K562 (cell line): ENCODE data around the gene PDE6C. TPM values are rescaled to one million over a fixed set of nuclear protein-coding genes. Genes with fewer than 3 reads are reported as not detected.
A peak's percentile ranks its signal among the peaks of the same experiment; 100 is the strongest.

Source experiments
- BCLAF1 ChIP-seq, 2 experiments: fragments of 450-650 bp in 1 of 2; IDR thresholded peaks; 2 replicates each; pipeline ENCODE4 v1.6.1; 2011 to 2017; ENCODE audit warnings: low read depth in 2 of 2, antibody characterized with exemption in 1 of 2, borderline replicate concordance in 1 of 2, low read length in 1 of 2, mild to moderate bottlenecking in 1 of 2, mixed read lengths in 1 of 2; ENCODE audit not compliant: control insufficient read depth in 1 of 2
- MBD1 ChIP-seq: fragments of 250-450 bp; sonication (Bioruptor Pico); IDR thresholded peaks from 2 replicates; pipeline ENCODE4 v1.8.0; 2022; ENCODE audit warnings: inconsistent platforms
- MCM2 ChIP-seq: fragments of 450-650 bp; IDR thresholded peaks from 2 replicates; pipeline ENCODE4 v1.6.1; 2017; ENCODE audit warnings: low read depth, mild to moderate bottlenecking
- MCM3 ChIP-seq: fragments of 450-650 bp; IDR thresholded peaks from 2 replicates; pipeline ENCODE4 v1.6.1; 2016
- NCOR1 ChIP-seq: fragments of 450-650 bp; IDR thresholded peaks from 2 replicates; pipeline ENCODE4 v1.6.1; 2016; ENCODE audit warnings: mild to moderate bottlenecking, moderate library complexity
- NFIX ChIP-seq: fragments of 250-450 bp; sonication (Bioruptor Pico); IDR thresholded peaks from 2 replicates; pipeline ENCODE4 v1.4.0; 2020; ENCODE audit warnings: low read depth, mild to moderate bottlenecking, moderate library complexity
- PPARD ChIP-seq: fragments of 250-450 bp; sonication (Bioruptor Pico); IDR thresholded peaks from 2 replicates; pipeline ENCODE4 v1.8.0; 2022; ENCODE audit warnings: inconsistent platforms, mild to moderate bottlenecking, moderate library complexity
- TAL1 ChIP-seq: fragments of 450-650 bp; IDR thresholded peaks from 2 replicates; pipeline ENCODE4 v1.6.1; 2016; ENCODE audit warnings: mild to moderate bottlenecking
- THRB ChIP-seq: fragments of 450-650 bp; formaldehyde crosslinking; conservative IDR thresholded peaks from 2 replicates; pipeline ENCODE4 v1.4.0; 2022; ENCODE audit warnings: mild to moderate bottlenecking, missing genetic modification characterization
- ZBTB33 ChIP-seq: sonication (generic); formaldehyde crosslinking; IDR thresholded peaks from 2 replicates; pipeline ENCODE4 v1.8.1; 2023; ENCODE audit warnings: mild to moderate bottlenecking, missing genetic modification reagents
- ZBTB7A ChIP-seq: IDR thresholded peaks from 2 replicates; pipeline ENCODE4 v1.6.1; 2011; ENCODE audit warnings: low read depth, mild to moderate bottlenecking, low read length, moderate library complexity, borderline replicate concordance; ENCODE audit not compliant: control insufficient read depth
- ZNF76 ChIP-seq: fragments of 250-450 bp; sonication (Bioruptor Pico); IDR thresholded peaks from 2 replicates; pipeline ENCODE4 v1.4.0; 2020; ENCODE audit warnings: mild to moderate bottlenecking, moderate library complexity, borderline replicate concordance
- polyA plus RNA-seq, 8 experiments: library from polyadenylated mRNA; depleted of rRNA in 4 of 8; stranded (reverse) in 5 of 8; unstranded in 3 of 8; fragments of >200 nt; fragmentation: Nextera tagmentation in 2 of 8; fragmentation: Illumina TruSeq in 1 of 8; extraction: Ambion mirVana in 2 of 8; extraction: Trizol in 1 of 8; gene quantifications; 2 replicates each; pipeline versions ENCODE4 v1.2.1 to v1.2.3, GENCODE V29; 2011 to 2014; ENCODE audit warnings: inconsistent platforms in 1 of 8, missing spikeins in 1 of 8
- total RNA-seq, 7 experiments: library from RNA; depleted of rRNA in 6 of 7; stranded (reverse); fragments of >200 nt in 6 of 7; fragmentation: Illumina TruSeq in 2 of 7; extraction: Trizol in 2 of 7; gene quantifications; 2 replicates each; pipeline versions ENCODE4 v1.2.1 to v1.2.3, GENCODE V29; 2011 to 2021; ENCODE audit warnings: low replicate concordance in 1 of 7
- TF ChIP-seq, protein P1 (sequence below): sonication (generic); formaldehyde crosslinking; IDR thresholded peaks from 2 replicates; pipeline ENCODE4 v1.8.1; 2023; ENCODE audit warnings: missing genetic modification reagents, mild to moderate bottlenecking, borderline replicate concordance

PDE6C gene
- total and polyA plus RNA-seq, 9 of the 15 experiments (the other 6 are each of a cell fraction or from before 2014, with no cell fraction given) = not detected

- TF ChIP-seq MBD1 (CRISPR knock-in tag) (no peak), MCM2 (no peak), NCOR1 (peak; percentile 44), TAL1 (no peak), THRB (no peak), BCLAF1 (IDR thresholded peaks at IDR 0.05; ENCODE audit: borderline replicate concordance in 1 of 2, control insufficient read depth in 1 of 2, low read depth in 2 of 2, low read length in 1 of 2) (peak in 1 of 2 experiments; percentile 86; a peak in 2 of 4 replicates), PPARD (CRISPR knock-in tag) (no peak), MCM3 (no peak), NFIX (CRISPR knock-in tag) (no peak), ZNF76 (CRISPR knock-in tag) (no peak), ZBTB33 (CRISPR knock-in tag) (peak; percentile 61; the same call in 1 of the 2 replicates), ZBTB7A (no peak)
- TF ChIP-seq, protein P1, sequence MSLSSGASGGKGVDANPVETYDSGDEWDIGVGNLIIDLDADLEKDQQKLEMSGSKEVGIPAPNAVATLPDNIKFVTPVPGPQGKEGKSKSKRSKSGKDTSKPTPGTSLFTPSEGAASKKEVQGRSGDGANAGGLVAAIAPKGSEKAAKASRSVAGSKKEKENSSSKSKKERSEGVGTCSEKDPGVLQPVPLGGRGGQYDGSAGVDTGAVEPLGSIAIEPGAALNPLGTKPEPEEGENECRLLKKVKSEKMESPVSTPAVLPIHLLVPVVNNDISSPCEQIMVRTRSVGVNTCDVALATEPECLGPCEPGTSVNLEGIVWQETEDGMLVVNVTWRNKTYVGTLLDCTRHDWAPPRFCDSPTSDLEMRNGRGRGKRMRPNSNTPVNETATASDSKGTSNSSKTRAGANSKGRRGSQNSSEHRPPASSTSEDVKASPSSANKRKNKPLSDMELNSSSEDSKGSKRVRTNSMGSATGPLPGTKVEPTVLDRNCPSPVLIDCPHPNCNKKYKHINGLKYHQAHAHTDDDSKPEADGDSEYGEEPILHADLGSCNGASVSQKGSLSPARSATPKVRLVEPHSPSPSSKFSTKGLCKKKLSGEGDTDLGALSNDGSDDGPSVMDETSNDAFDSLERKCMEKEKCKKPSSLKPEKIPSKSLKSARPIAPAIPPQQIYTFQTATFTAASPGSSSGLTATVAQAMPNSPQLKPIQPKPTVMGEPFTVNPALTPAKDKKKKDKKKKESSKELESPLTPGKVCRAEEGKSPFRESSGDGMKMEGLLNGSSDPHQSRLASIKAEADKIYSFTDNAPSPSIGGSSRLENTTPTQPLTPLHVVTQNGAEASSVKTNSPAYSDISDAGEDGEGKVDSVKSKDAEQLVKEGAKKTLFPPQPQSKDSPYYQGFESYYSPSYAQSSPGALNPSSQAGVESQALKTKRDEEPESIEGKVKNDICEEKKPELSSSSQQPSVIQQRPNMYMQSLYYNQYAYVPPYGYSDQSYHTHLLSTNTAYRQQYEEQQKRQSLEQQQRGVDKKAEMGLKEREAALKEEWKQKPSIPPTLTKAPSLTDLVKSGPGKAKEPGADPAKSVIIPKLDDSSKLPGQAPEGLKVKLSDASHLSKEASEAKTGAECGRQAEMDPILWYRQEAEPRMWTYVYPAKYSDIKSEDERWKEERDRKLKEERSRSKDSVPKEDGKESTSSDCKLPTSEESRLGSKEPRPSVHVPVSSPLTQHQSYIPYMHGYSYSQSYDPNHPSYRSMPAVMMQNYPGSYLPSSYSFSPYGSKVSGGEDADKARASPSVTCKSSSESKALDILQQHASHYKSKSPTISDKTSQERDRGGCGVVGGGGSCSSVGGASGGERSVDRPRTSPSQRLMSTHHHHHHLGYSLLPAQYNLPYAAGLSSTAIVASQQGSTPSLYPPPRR (CRISPR knock-in tag) = no peak
Measured at GRCh38 chr10:93702210-93703001, 90.1 kb downstream of the PDE6C start, which contains the start of gene FRA10AC1 (continued).
